ENCODE results near the gene CYTIP.

CYTIP gene

DNA sequence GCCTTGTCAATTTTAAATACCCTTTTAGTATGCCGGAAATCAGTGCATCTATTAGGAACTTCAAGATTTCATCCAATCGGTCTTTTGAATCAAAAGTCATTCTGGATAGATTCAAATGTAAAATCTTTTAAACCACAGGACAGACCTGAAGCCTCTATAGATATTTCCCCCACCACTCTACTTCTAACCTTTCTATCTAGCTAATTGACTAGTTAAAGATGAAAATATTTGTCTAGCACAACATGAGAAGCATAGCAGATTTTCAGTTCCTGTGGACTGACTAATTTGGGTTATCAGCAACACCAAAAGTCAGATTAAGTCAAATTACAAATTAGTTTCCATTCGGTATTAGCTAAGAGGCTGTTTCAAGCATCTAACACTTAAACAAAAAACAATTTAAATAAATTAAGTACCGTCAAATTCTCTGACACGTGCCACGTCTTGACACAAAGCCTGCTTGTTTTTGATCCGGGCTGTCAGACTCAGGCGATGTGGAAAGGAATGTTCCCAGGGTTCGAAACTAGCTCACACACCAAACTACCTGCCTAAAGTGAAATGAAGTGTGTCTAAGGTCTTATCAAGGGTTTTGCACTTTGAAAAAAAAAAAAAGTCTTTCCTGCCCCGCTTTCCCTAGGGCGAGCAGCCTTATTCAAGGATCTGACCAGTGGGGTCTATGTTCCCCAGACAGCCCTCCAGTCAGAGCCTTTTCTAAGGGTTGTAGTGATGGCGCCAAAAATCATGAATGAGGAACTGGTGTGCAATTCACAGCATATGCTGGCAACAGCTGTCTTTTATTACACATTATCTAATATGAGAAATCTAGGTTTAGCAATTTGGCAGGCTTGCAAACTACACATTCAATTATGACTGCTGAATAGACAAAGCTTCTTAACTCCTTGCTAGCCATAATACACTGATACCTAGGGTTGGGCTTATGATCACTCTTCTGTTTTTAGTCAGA, 4.7 kb downstream of the CYTIP start:
- no peaks in the 10 kb centered on the region for H3K36me3 ChIP-seq (replicated peaks in 1 of 2; ENCODE audit: control insufficient read depth in 2 of 2, insufficient read depth in 2 of 2, low read length in 2 of 2)
- no peak overlapping the region for H2BK12ac ChIP-seq (ENCODE audit: low read length)
- no peak overlapping the region for H2AFZ ChIP-seq (ENCODE audit: low read length)
- no peaks in the 10 kb centered on the region for H3K27me3 ChIP-seq (ENCODE audit: control insufficient read depth in 3 of 3, insufficient read depth in 3 of 3, low read depth in 1 of 3, low read length in 3 of 3)
- DNase-seq (ENCODE audit: low spot score): no peak
- no peak overlapping the region for H4K91ac ChIP-seq (ENCODE audit: low read depth, low read length, poor library complexity)
- H3K14ac ChIP-seq (ENCODE audit: low read length): no peak overlapping the region
- H3K18ac ChIP-seq (ENCODE audit: low read length): no peak overlapping the region
- no peak overlapping the region for H3K4ac ChIP-seq (ENCODE audit: low read length)
- no peak overlapping the region for H2BK120ac ChIP-seq (ENCODE audit: low read depth, low read length)
- no peak overlapping the region for H3K27ac ChIP-seq (replicated peaks; ENCODE audit: low read length)
- no peak overlapping the region for H2BK5ac ChIP-seq (ENCODE audit: low read length)
- H3K9ac ChIP-seq (ENCODE audit: low read depth, low read length, poor library complexity): no peak overlapping the region
- no peaks in the 10 kb centered on the region for H3K79me1 ChIP-seq (ENCODE audit: low read depth, low read length)
- H3K23ac ChIP-seq (ENCODE audit: low read depth, low read length, poor library complexity): no peak overlapping the region
- no peak overlapping the region for H3K4me2 ChIP-seq (ENCODE audit: insufficient read depth, low read length, poor library complexity, severe bottlenecking)
- WGBS, 2 donors (ENCODE audit: extremely low coverage in 2 of 2, insufficient read length in 2 of 2, insufficient replicate concordance in 1 of 2): no CpG with 5 or more reads among the region's 12 CpGs
- no peak overlapping the region for H3K4me3 ChIP-seq (ENCODE audit: low read length in 2 of 2)
- H4K8ac ChIP-seq (ENCODE audit: low read depth, low read length): no peak overlapping the region
- no peaks in the 10 kb centered on the region for H3K9me3 ChIP-seq (replicated peaks in 1 of 2; ENCODE audit: control insufficient read depth in 2 of 2, insufficient read depth in 1 of 2, low read depth in 1 of 2, low read length in 2 of 2)
- H2AK5ac ChIP-seq (ENCODE audit: low read depth, low read length): no peak overlapping the region
- H3K4me1 ChIP-seq (ENCODE audit: control insufficient read depth in 2 of 2, insufficient read depth in 1 of 2, low read depth in 1 of 2, low read length in 2 of 2): no peaks in the 10 kb centered on the region
- no peak overlapping the region for H2BK15ac ChIP-seq (ENCODE audit: low read length)

DNA sequence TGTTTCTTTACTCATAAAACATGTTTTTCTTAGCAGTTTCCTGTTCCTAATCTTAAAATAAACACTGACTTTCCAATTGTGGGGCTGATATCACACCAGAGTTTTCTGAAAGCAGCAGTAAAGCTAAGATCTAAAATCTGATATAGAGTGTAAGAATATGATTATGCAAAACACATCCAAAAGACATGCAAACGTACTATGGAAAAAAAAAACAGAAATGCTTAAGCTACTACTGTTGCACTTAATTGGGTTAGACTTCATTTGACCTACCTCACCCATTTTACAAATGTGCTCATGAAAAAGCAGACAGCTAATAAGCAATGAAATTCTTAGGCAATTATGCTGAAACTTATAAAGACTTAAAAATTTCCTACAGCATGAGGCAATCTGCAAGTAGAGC, 10.5 kb downstream of the CYTIP start:
- Histone ChIP-seq H2BK5ac (ENCODE audit: low read length) (no peak overlapping the region), H3K9me3 (replicated peaks in 1 of 2; ENCODE audit: control insufficient read depth in 2 of 2, insufficient read depth in 1 of 2, low read depth in 1 of 2, low read length in 2 of 2) (no peaks in the 10 kb centered on the region), H4K91ac (ENCODE audit: low read depth, low read length, poor library complexity) (no peak overlapping the region), H3K4me1 (ENCODE audit: control insufficient read depth in 2 of 2, insufficient read depth in 1 of 2, low read depth in 1 of 2, low read length in 2 of 2) (no peaks in the 10 kb centered on the region), H3K4me3 (ENCODE audit: low read length in 2 of 2) (no peak overlapping the region), H3K23ac (ENCODE audit: low read depth, low read length, poor library complexity) (no peak overlapping the region), H3K4me2 (ENCODE audit: insufficient read depth, low read length, poor library complexity, severe bottlenecking) (no peak overlapping the region), H3K27ac (replicated peaks; ENCODE audit: low read length) (no peak overlapping the region), H3K18ac (ENCODE audit: low read length) (no peak overlapping the region), H2BK15ac (ENCODE audit: low read length) (no peak overlapping the region), H2AK5ac (ENCODE audit: low read depth, low read length) (no peak overlapping the region), H3K4ac (ENCODE audit: low read length) (no peak overlapping the region), H2BK120ac (ENCODE audit: low read depth, low read length) (no peak overlapping the region), H3K14ac (ENCODE audit: low read length) (no peak overlapping the region), H3K79me1 (ENCODE audit: low read depth, low read length) (no peaks in the 10 kb centered on the region), H4K8ac (ENCODE audit: low read depth, low read length) (no peak overlapping the region), H2AFZ (ENCODE audit: low read length) (no peak overlapping the region), H3K27me3 (ENCODE audit: control insufficient read depth in 3 of 3, insufficient read depth in 3 of 3, low read depth in 1 of 3, low read length in 3 of 3) (no peaks in the 10 kb centered on the region), H3K36me3 (replicated peaks in 1 of 2; ENCODE audit: control insufficient read depth in 2 of 2, insufficient read depth in 2 of 2, low read length in 2 of 2) (no peaks in the 10 kb centered on the region), H3K9ac (ENCODE audit: low read depth, low read length, poor library complexity) (no peak overlapping the region), H2BK12ac (ENCODE audit: low read length) (no peak overlapping the region)
- WGBS, 2 donors (ENCODE audit: extremely low coverage in 2 of 2, insufficient read length in 2 of 2, insufficient replicate concordance in 1 of 2): no CpG with 5 or more reads among the region's 1 CpG
- no peak for DNase-seq (ENCODE audit: low spot score)

- no peak overlapping the region for H3K4me2 ChIP-seq (ENCODE audit: insufficient read depth, low read length, poor library complexity, severe bottlenecking)
- H3K4ac ChIP-seq (ENCODE audit: low read length): no peak overlapping the region
- H3K27ac ChIP-seq (replicated peaks; ENCODE audit: low read length): no peak overlapping the region
- H3K23ac ChIP-seq (ENCODE audit: low read depth, low read length, poor library complexity): no peak overlapping the region
- H3K18ac ChIP-seq (ENCODE audit: low read length): no peak overlapping the region
- H3K4me1 ChIP-seq (ENCODE audit: control insufficient read depth in 2 of 2, insufficient read depth in 1 of 2, low read depth in 1 of 2, low read length in 2 of 2): no peaks in the 10 kb centered on the region
- H3K9ac ChIP-seq (ENCODE audit: low read depth, low read length, poor library complexity): no peak overlapping the region
- no peak overlapping the region for H2BK15ac ChIP-seq (ENCODE audit: low read length)
- H2BK5ac ChIP-seq (ENCODE audit: low read length): no peak overlapping the region
- H3K9me3 ChIP-seq (replicated peaks in 1 of 2; ENCODE audit: control insufficient read depth in 2 of 2, insufficient read depth in 1 of 2, low read depth in 1 of 2, low read length in 2 of 2): no peaks in the 10 kb centered on the region
- H4K91ac ChIP-seq (ENCODE audit: low read depth, low read length, poor library complexity): no peak overlapping the region
- H3K27me3 ChIP-seq (ENCODE audit: control insufficient read depth in 3 of 3, insufficient read depth in 3 of 3, low read depth in 1 of 3, low read length in 3 of 3): no peaks in the 10 kb centered on the region
- no peak overlapping the region for H3K4me3 ChIP-seq (ENCODE audit: low read length in 2 of 2)
- no peak overlapping the region for H2AK5ac ChIP-seq (ENCODE audit: low read depth, low read length)
- no peak for DNase-seq (ENCODE audit: low spot score)
- no peaks in the 10 kb centered on the region for H3K79me1 ChIP-seq (ENCODE audit: low read depth, low read length)
- no peaks in the 10 kb centered on the region for H3K36me3 ChIP-seq (replicated peaks in 1 of 2; ENCODE audit: control insufficient read depth in 2 of 2, insufficient read depth in 2 of 2, low read length in 2 of 2)
- no peak overlapping the region for H2AFZ ChIP-seq (ENCODE audit: low read length)
- no peak overlapping the region for H2BK120ac ChIP-seq (ENCODE audit: low read depth, low read length)
- H3K14ac ChIP-seq (ENCODE audit: low read length): no peak overlapping the region
- no CpG with 5 or more reads among the region's 2 CpGs for WGBS, 2 donors (ENCODE audit: extremely low coverage in 2 of 2, insufficient read length in 2 of 2, insufficient replicate concordance in 1 of 2)
- H2BK12ac ChIP-seq (ENCODE audit: low read length): no peak overlapping the region
- H4K8ac ChIP-seq (ENCODE audit: low read depth, low read length): no peak overlapping the region
Measured at GRCh38 chr2:157432475-157433106, 11.3 kb downstream of the CYTIP start.

DNA sequence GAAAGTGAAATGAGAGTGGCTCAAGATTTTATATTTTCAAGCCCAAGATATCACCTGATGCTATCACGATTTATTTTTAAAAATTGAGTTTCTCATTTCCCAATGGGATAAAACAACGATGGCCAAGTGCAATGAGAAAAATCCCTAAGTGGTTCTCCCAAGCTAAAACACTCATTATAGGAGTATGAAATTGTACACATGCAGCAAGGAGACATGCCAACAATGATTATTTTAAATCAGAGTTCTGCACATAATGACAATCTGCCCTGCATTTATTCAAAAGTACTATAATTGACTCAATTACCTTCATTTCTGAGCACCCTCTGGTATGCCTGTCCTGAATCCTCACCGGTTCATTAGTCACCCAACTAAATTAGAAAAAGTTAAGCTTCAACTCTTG, 12.7 kb downstream of the CYTIP start:
- H2BK15ac ChIP-seq (ENCODE audit: low read length): no peak overlapping the region
- DNase-seq (ENCODE audit: low spot score): no peak
- H3K36me3 ChIP-seq (replicated peaks in 1 of 2; ENCODE audit: control insufficient read depth in 2 of 2, insufficient read depth in 2 of 2, low read length in 2 of 2): no peaks in the 10 kb centered on the region
- no peak overlapping the region for H3K14ac ChIP-seq (ENCODE audit: low read length)
- H2BK12ac ChIP-seq (ENCODE audit: low read length): no peak overlapping the region
- H2BK120ac ChIP-seq (ENCODE audit: low read depth, low read length): no peak overlapping the region
- no peak overlapping the region for H3K4me3 ChIP-seq (ENCODE audit: low read length in 2 of 2)
- H4K91ac ChIP-seq (ENCODE audit: low read depth, low read length, poor library complexity): no peak overlapping the region
- H3K4ac ChIP-seq (ENCODE audit: low read length): no peak overlapping the region
- H3K4me1 ChIP-seq (ENCODE audit: control insufficient read depth in 2 of 2, insufficient read depth in 1 of 2, low read depth in 1 of 2, low read length in 2 of 2): no peaks in the 10 kb centered on the region
- H3K27ac ChIP-seq (replicated peaks; ENCODE audit: low read length): no peak overlapping the region
- no peak overlapping the region for H2AFZ ChIP-seq (ENCODE audit: low read length)
- H3K23ac ChIP-seq (ENCODE audit: low read depth, low read length, poor library complexity): no peak overlapping the region
- H3K4me2 ChIP-seq (ENCODE audit: insufficient read depth, low read length, poor library complexity, severe bottlenecking): no peak overlapping the region
- no peak overlapping the region for H2AK5ac ChIP-seq (ENCODE audit: low read depth, low read length)
- H4K8ac ChIP-seq (ENCODE audit: low read depth, low read length): no peak overlapping the region
- no peaks in the 10 kb centered on the region for H3K79me1 ChIP-seq (ENCODE audit: low read depth, low read length)
- no peak overlapping the region for H3K18ac ChIP-seq (ENCODE audit: low read length)
- no CpG with 5 or more reads among the region's 3 CpGs for WGBS, 2 donors (ENCODE audit: extremely low coverage in 2 of 2, insufficient read length in 2 of 2, insufficient replicate concordance in 1 of 2)
- no peaks in the 10 kb centered on the region for H3K27me3 ChIP-seq (ENCODE audit: control insufficient read depth in 3 of 3, insufficient read depth in 3 of 3, low read depth in 1 of 3, low read length in 3 of 3)
- H2BK5ac ChIP-seq (ENCODE audit: low read length): no peak overlapping the region
- peaks cover 0 to 2% of the 10 kb centered on the region in 2 donors for H3K9me3 ChIP-seq (replicated peaks in 1 of 2; ENCODE audit: control insufficient read depth in 2 of 2, insufficient read depth in 1 of 2, low read depth in 1 of 2, low read length in 2 of 2)
- no peak overlapping the region for H3K9ac ChIP-seq (ENCODE audit: low read depth, low read length, poor library complexity)

All from neuronal stem cell (in vitro differentiated cells).